K562 (cell line): Measurements from ENCODE around the gene DMD.

Experiments used
- ATF4 ChIP-seq: fragments of 450-650 bp; formaldehyde crosslinking; IDR thresholded peaks from 2 replicates; pipeline ENCODE4 v1.4.0; 2022; ENCODE audit warnings: mild to moderate bottlenecking, moderate library complexity
- CTCF ChIP-seq, 3 experiments: IDR thresholded peaks in 2 of 3; conservative IDR thresholded peaks in 1 of 3; 2 replicates each; pipeline ENCODE4 v1.5.1; 2011 to 2012; ENCODE audit warnings: low read length in 3 of 3, mild to moderate bottlenecking in 3 of 3, control low read depth in 2 of 3, improper control_type of control experiment in 1 of 3, inconsistent platforms in 1 of 3, low read depth in 1 of 3, mixed read lengths in 1 of 3, moderate library complexity in 1 of 3; ENCODE audit not compliant: insufficient read depth in 2 of 3
- PCBP2 ChIP-seq: fragments of 200-400 bp; formaldehyde crosslinking; IDR thresholded peaks from 2 replicates; pipeline ENCODE4 v1.6.1; 2018; ENCODE audit warnings: low read length, low read depth, mild to moderate bottlenecking, moderate library complexity; ENCODE audit not compliant: poor library complexity, severe bottlenecking
- POLR2A ChIP-seq: fragments of 450-650 bp; conservative IDR thresholded peaks from 2 replicates; pipeline ENCODE4 v1.6.1; 2016

GRCh38 chrX:32118832-32119231 lies 1092.5 kb downstream of the DMD start:
- TF ChIP-seq CTCF (IDR thresholded peaks at IDR 0.05 in 2 of 3, conservative IDR thresholded peaks at IDR 0.05 in 1 of 3; ENCODE audit: insufficient read depth in 2 of 3, low read depth in 1 of 3, low read length in 3 of 3) = no peak
- no peak for TF ChIP-seq PCBP2
- TF ChIP-seq ATF4 (CRISPR knock-in tag) = no peak
- TF ChIP-seq POLR2A = no peak
